Panc1 (cell line): ENCODE data around the gene SLC37A1.

ENCODE experiments used
- TF ChIP-seq, protein P1 (sequence below): fragments of 450-650 bp; IDR thresholded peaks from 2 replicates; pipeline ENCODE4 v1.5.1; 2017; ENCODE audit warnings: mild to moderate bottlenecking
- TF ChIP-seq, protein P2 (sequence below), 2 experiments: IDR thresholded peaks; 2 replicates each; pipeline ENCODE4 v1.6.1; 2011 to 2012; ENCODE audit warnings: low read depth in 2 of 2, control low read depth in 1 of 2, low read length in 1 of 2, mild to moderate bottlenecking in 1 of 2, moderate library complexity in 1 of 2; ENCODE audit not compliant: insufficient read depth in 1 of 2

DNA sequence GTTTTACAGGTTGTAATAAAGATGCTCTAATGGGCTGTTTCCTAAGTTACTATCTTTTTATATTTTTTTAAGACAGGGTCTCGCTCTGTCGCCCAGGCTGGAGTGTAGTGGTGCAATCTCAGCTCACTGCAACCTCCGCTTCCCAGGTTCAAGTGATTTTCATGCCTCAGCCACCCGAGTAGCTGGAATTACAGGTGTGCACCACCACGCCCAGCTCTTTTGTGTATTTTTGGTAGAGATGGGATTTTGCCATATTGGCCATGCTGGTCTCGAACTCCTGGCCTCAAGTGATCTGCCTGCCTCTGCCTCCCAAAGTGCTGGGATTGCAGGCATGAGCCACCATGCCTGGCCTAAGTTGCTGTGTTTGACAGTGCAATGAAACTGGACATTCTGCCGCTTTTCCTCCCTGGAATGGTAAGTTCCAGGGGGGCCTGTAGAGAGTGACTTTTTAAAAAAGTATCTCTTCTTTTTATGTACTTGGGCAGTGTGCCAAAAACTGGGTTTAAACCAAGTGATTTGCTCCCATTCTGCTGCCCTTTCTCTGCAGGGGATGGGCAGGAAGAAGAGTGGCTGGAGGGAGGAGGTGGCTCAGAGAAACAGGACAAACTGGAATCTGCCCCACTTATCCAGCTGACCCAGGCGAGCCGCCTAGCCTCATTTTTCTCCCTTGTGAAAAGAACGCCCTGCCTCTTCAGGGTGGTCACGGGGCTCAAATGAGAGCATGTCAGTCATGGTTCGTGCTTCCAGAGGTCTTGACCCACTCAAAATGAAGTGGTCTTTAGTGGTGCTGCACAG lies 2.3 kb downstream of the SLC37A1 start:
- TF ChIP-seq, protein P1, sequence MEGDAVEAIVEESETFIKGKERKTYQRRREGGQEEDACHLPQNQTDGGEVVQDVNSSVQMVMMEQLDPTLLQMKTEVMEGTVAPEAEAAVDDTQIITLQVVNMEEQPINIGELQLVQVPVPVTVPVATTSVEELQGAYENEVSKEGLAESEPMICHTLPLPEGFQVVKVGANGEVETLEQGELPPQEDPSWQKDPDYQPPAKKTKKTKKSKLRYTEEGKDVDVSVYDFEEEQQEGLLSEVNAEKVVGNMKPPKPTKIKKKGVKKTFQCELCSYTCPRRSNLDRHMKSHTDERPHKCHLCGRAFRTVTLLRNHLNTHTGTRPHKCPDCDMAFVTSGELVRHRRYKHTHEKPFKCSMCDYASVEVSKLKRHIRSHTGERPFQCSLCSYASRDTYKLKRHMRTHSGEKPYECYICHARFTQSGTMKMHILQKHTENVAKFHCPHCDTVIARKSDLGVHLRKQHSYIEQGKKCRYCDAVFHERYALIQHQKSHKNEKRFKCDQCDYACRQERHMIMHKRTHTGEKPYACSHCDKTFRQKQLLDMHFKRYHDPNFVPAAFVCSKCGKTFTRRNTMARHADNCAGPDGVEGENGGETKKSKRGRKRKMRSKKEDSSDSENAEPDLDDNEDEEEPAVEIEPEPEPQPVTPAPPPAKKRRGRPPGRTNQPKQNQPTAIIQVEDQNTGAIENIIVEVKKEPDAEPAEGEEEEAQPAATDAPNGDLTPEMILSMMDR: no peak
- TF ChIP-seq, protein P2, sequence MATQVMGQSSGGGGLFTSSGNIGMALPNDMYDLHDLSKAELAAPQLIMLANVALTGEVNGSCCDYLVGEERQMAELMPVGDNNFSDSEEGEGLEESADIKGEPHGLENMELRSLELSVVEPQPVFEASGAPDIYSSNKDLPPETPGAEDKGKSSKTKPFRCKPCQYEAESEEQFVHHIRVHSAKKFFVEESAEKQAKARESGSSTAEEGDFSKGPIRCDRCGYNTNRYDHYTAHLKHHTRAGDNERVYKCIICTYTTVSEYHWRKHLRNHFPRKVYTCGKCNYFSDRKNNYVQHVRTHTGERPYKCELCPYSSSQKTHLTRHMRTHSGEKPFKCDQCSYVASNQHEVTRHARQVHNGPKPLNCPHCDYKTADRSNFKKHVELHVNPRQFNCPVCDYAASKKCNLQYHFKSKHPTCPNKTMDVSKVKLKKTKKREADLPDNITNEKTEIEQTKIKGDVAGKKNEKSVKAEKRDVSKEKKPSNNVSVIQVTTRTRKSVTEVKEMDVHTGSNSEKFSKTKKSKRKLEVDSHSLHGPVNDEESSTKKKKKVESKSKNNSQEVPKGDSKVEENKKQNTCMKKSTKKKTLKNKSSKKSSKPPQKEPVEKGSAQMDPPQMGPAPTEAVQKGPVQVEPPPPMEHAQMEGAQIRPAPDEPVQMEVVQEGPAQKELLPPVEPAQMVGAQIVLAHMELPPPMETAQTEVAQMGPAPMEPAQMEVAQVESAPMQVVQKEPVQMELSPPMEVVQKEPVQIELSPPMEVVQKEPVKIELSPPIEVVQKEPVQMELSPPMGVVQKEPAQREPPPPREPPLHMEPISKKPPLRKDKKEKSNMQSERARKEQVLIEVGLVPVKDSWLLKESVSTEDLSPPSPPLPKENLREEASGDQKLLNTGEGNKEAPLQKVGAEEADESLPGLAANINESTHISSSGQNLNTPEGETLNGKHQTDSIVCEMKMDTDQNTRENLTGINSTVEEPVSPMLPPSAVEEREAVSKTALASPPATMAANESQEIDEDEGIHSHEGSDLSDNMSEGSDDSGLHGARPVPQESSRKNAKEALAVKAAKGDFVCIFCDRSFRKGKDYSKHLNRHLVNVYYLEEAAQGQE (IDR thresholded peaks at IDR 0.05; ENCODE audit: insufficient read depth in 1 of 2, low read depth in 2 of 2, low read length in 1 of 2): no peak
